GM12878 (cell line): ENCODE results near the gene NUBPL. TPM values are rescaled to one million over a fixed set of nuclear protein-coding genes. Genes with fewer than 3 reads are reported as not detected.

Experiments used
- ATAC-seq: fragments of 200-7000 bp; cut with Tn5 transposase; 3 replicates; pipeline ENCODE4 v1.9.1; 2020; ENCODE audit warnings: mild to moderate bottlenecking, moderate library complexity
- BruUV-seq: library from RNA; stranded (reverse); fragments of 400-500 nt; replicated peaks from 2 replicates; lab custom pipeline; 2021; lab: Mats Ljungman, UMichigan
- CTCF ChIA-PET: fragments of 300-600 bp; sonication (Branson Sonifier 250); formaldehyde crosslinking; extraction: SDS; loops from one replicate; lab custom pipeline; 2021; ENCODE audit warnings: inconsistent platforms; lab: Yijun Ruan, JAX
- POLR2A ChIA-PET: fragments of 350-600 bp; formaldehyde crosslinking; extraction: SDS; loops from one replicate; lab custom pipeline; 2021; ENCODE audit warnings: inconsistent platforms; lab: Charles Lee
- RAD21 ChIA-PET: fragments of 300-600 bp; sonication (Branson Sonifier 250); formaldehyde crosslinking; loops from one replicate; lab custom pipeline; 2023; ENCODE audit warnings: antibody characterized with exemption; ENCODE audit not compliant: unreplicated experiment; lab: Charles Lee
- SMC1A ChIA-PET: fragments of 300-600 bp; sonication (Branson Sonifier 250); formaldehyde crosslinking; loops from one replicate; lab custom pipeline; 2023; ENCODE audit not compliant: unreplicated experiment, uncharacterized antibody; lab: Charles Lee
- DNase-seq: peaks from one replicate; pipeline ENCODE4 v3.0.0-alpha.2; 2011; ENCODE audit warnings: low read depth, low spot score
- FAIRE-seq: peaks from 3 replicates; lab custom pipeline; 2011; peaks lifted over from hg19 to GRCh38; lab: Jason Lieb, UNC
- H2AFZ ChIP-seq: 2 replicates; pipeline ENCODE4 v1.6.0; 2011; ENCODE audit warnings: low read depth, low read length, control low read depth; ENCODE audit not compliant: control insufficient read depth
- H3K27ac ChIP-seq: 2 replicates; pipeline ENCODE4 v1.5.1; 2011; ENCODE audit warnings: control low read depth; ENCODE audit not compliant: control insufficient read depth, insufficient read depth
- H3K27me3 ChIP-seq, 2 experiments: replicated peaks in 1 of 2; 2 replicates each; pipeline versions ENCODE4 v1.6.0 to v1.6.1; 2011; ENCODE audit warnings: low read length in 1 of 2; ENCODE audit not compliant: control insufficient read depth in 2 of 2, insufficient read depth in 2 of 2
- H3K36me3 ChIP-seq, 2 experiments: 2 replicates each; pipeline ENCODE4 v1.5.1; 2011; ENCODE audit warnings: low read length in 1 of 2; ENCODE audit not compliant: control insufficient read depth in 2 of 2, insufficient read depth in 2 of 2
- H3K4me1 ChIP-seq: 2 replicates; pipeline ENCODE4 v1.6.1; 2011; ENCODE audit warnings: mild to moderate bottlenecking, low read length, moderate library complexity, mixed read lengths; ENCODE audit not compliant: control insufficient read depth, insufficient read depth
- H3K4me2 ChIP-seq: 2 replicates; pipeline ENCODE4 v1.6.0; 2011; ENCODE audit warnings: control low read depth; ENCODE audit not compliant: control insufficient read depth, insufficient read depth
- H3K4me3 ChIP-seq: fragments of 200-600 bp; sonication (generic); 2 replicates; pipeline ENCODE4 v1.5.1; 2016
- H3K79me2 ChIP-seq: 2 replicates; pipeline ENCODE4 v1.6.0; 2011; ENCODE audit warnings: low read length; ENCODE audit not compliant: control insufficient read depth, insufficient read depth
- H3K9ac ChIP-seq: 2 replicates; pipeline ENCODE4 v1.8.0; 2011; ENCODE audit warnings: low read length, control low read depth, mixed read lengths; ENCODE audit not compliant: control insufficient read depth, insufficient read depth
- H3K9me3 ChIP-seq: replicated peaks from 3 replicates; pipeline ENCODE4 v1.5.1; 2011; ENCODE audit warnings: mild to moderate bottlenecking, low read length; ENCODE audit not compliant: control insufficient read depth, insufficient read depth
- H4K20me1 ChIP-seq: 2 replicates; pipeline ENCODE4 v1.6.0; 2011; ENCODE audit not compliant: control insufficient read depth, insufficient read depth
- FOS ChIP-seq: IDR thresholded peaks from 3 replicates; pipeline ENCODE4 v1.6.1; 2011; ENCODE audit warnings: borderline replicate concordance; ENCODE audit not compliant: insufficient read length; ENCODE audit errors: extremely low read depth
- NFXL1 ChIP-seq: fragments of 450-650 bp; IDR thresholded peaks from 2 replicates; pipeline ENCODE4 v1.6.1; 2017; ENCODE audit warnings: antibody characterized with exemption, mild to moderate bottlenecking, borderline replicate concordance
- PML ChIP-seq: IDR thresholded peaks from 2 replicates; pipeline ENCODE4 v1.6.1; 2012; ENCODE audit warnings: low read length, inconsistent platforms
- POLR2AphosphoS5 ChIP-seq: IDR thresholded peaks from 2 replicates; pipeline ENCODE4 v1.6.1; 2011; ENCODE audit warnings: mild to moderate bottlenecking, low read length, inconsistent platforms
- TARDBP ChIP-seq: IDR thresholded peaks from 2 replicates; pipeline ENCODE4 v1.6.1; 2016; ENCODE audit warnings: borderline replicate concordance
- WGBS: methylation state at CpG from one replicate; pipeline ENCODE4 v1.1.6; 2016; ENCODE audit warnings: low lambda C conversion rate; ENCODE audit not compliant: insufficient replicate concordance, insufficient coverage; ENCODE audit errors: missing lambda C conversion rate; 5-methylcytosine and 5-hydroxymethylcytosine counted together
- in situ Hi-C: fragments of 300-500 bp; cut with MboI; formaldehyde crosslinking; loops from 9 replicates; pipeline ENCODE4 v1.14.3; 2018; ENCODE audit warnings: mixed read lengths
- intact Hi-C: fragments of 100-400 bp; cut with micrococcal nuclease; formaldehyde crosslinking; loops from one replicate; pipeline ENCODE4 v1.14.2; 2022; ENCODE audit not compliant: unreplicated experiment
- polyA plus RNA-seq, 11 experiments: library from polyadenylated mRNA; depleted of rRNA in 4 of 11; unstranded in 6 of 11; stranded (reverse) in 5 of 11; fragments of >200 nt; fragmentation: Nextera tagmentation in 4 of 11; fragmentation: Illumina TruSeq in 1 of 11; extraction: Ambion mirVana in 4 of 11; extraction: Trizol in 1 of 11; gene quantifications; 1 replicate in 1 of 11; 2 replicates in 10 of 11; pipeline versions ENCODE4 v1.2.1 to v1.2.3, GENCODE V29; 2011 to 2016; ENCODE audit warnings: inconsistent platforms in 2 of 11, missing spikeins in 2 of 11, low read depth in 1 of 11
- total RNA-seq, 4 experiments: library from RNA; depleted of rRNA in 3 of 4; stranded (reverse); fragments of >200 nt in 3 of 4; fragmentation: Illumina TruSeq in 1 of 4; extraction: Trizol in 1 of 4; gene quantifications; 2 replicates each; pipeline versions ENCODE4 v1.2.1 to v1.2.3, GENCODE V29; 2013 to 2021
- TF ChIP-seq, protein P1 (sequence below): fragments of 450-650 bp; IDR thresholded peaks from 2 replicates; pipeline ENCODE4 v1.6.1; 2018; ENCODE audit warnings: mild to moderate bottlenecking, low read depth, moderate library complexity; ENCODE audit not compliant: partially characterized antibody

Gene NUBPL
- total and polyA plus RNA-seq, 10 of the 15 experiments (the other 5 are each of a cell fraction or from before 2014, with no cell fraction given): 3.4 to 11.6 (median 8.1) TPM

DNA sequence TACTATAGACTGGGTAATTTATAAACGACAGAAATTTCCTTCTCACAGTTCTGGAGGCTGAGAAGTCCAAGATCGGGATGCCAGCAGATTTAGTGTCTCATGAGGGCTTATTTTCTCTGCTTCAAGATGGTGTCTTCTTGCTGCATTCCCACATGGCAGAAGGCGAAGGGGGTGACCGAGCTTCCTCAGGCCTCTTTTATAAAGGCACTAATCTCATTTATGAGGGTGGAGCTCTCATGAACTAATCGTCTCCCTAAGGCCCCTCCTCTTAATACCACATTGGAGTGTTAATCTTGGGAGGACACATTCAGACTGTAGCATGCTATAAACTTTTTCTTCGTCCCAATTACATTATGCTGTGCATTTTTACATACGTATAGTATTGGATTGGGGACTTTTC, 315.5 kb downstream of the NUBPL start:
- Histone ChIP-seq H3K9me3 (no peaks in the 10 kb centered on the region), H3K4me3 (no peak overlapping the region), H3K36me3 (no peaks in the 10 kb centered on the region), H3K4me2 (no peak overlapping the region), H3K79me2 (no peaks in the 10 kb centered on the region), H3K27me3 (no peaks in the 10 kb centered on the region), H3K9ac (no peak overlapping the region), H3K4me1 (no peaks in the 10 kb centered on the region), H3K27ac (no peak overlapping the region), H4K20me1 (no peaks in the 10 kb centered on the region), H2AFZ (no peak overlapping the region)
- ChIA-PET SMC1A (interaction anchor here (0.9 kb wide), 1 partner anchor 10 kb away, joined by 3 read pairs; no protein-coding TSS in a partner anchor), RAD21 (no interaction called here), POLR2A (interaction anchor here (0.7 kb wide), 1 partner anchor 201 kb away, joined by 4 read pairs; no protein-coding TSS in a partner anchor), CTCF (no interaction called here)
- 54% methylated on average over 7 of the region's 7 CpGs for WGBS
- no peak for FAIRE-seq
- DNase-seq: no peak
- ATAC-seq: no peak
- intact Hi-C loops (no loop called here), in situ Hi-C loops (no loop called here)
- no peak for TF ChIP-seq POLR2AphosphoS5
- TF ChIP-seq, protein P1, sequence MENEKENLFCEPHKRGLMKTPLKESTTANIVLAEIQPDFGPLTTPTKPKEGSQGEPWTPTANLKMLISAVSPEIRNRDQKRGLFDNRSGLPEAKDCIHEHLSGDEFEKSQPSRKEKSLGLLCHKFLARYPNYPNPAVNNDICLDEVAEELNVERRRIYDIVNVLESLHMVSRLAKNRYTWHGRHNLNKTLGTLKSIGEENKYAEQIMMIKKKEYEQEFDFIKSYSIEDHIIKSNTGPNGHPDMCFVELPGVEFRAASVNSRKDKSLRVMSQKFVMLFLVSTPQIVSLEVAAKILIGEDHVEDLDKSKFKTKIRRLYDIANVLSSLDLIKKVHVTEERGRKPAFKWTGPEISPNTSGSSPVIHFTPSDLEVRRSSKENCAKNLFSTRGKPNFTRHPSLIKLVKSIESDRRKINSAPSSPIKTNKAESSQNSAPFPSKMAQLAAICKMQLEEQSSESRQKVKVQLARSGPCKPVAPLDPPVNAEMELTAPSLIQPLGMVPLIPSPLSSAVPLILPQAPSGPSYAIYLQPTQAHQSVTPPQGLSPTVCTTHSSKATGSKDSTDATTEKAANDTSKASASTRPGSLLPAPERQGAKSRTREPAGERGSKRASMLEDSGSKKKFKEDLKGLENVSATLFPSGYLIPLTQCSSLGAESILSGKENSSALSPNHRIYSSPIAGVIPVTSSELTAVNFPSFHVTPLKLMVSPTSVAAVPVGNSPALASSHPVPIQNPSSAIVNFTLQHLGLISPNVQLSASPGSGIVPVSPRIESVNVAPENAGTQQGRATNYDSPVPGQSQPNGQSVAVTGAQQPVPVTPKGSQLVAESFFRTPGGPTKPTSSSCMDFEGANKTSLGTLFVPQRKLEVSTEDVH: no peak
- TF ChIP-seq TARDBP: no peak
- no peak for TF ChIP-seq FOS
- TF ChIP-seq NFXL1: no peak
- TF ChIP-seq PML: no peak
- no TSS peak for BruUV-seq
